WTC11 (cell line): ENCODE measurements around the gene NCMAP. TPM values are rescaled to one million over a fixed set of nuclear protein-coding genes. Genes with fewer than 3 reads are reported as not detected.

Experiments used
- ATAC-seq: fragments of 200-7000 bp; cut with Tn5 transposase; 2 replicates; pipeline ENCODE4 v1.10.0; 2021; ENCODE audit warnings: mild to moderate bottlenecking, moderate library complexity
- CTCF ChIA-PET: fragments of 300-600 bp; sonication (Branson Sonifier 250); formaldehyde crosslinking; loops from one replicate; lab custom pipeline; 2021; ENCODE audit warnings: antibody characterized with exemption; lab: Charles Lee
- POLR2A ChIA-PET: fragments of 350-600 bp; sonication (Branson Sonifier 250); formaldehyde crosslinking; loops from one replicate; lab custom pipeline; 2021; ENCODE audit warnings: antibody characterized with exemption; lab: Charles Lee
- DNase-seq: peaks from one replicate; pipeline ENCODE4 v3.0.0; 2021; ENCODE audit warnings: low spot score
- H3K27ac Mint-ChIP-seq: 2 replicates; pipeline ENCODE4 v1.8.0; 2021; ENCODE audit warnings: mixed read lengths
- H3K27me3 Mint-ChIP-seq: 2 replicates; pipeline ENCODE4 v1.8.0; 2021; ENCODE audit warnings: low read depth, mild to moderate bottlenecking, moderate library complexity, mixed read lengths
- H3K36me3 Mint-ChIP-seq: 2 replicates; pipeline ENCODE4 v1.8.0; 2021; ENCODE audit warnings: mixed read lengths
- H3K4me1 Mint-ChIP-seq: 2 replicates; pipeline ENCODE4 v1.8.0; 2022; ENCODE audit warnings: mixed read lengths
- H3K4me3 Mint-ChIP-seq: 2 replicates; pipeline ENCODE4 v1.8.0; 2021; ENCODE audit warnings: mild to moderate bottlenecking, moderate library complexity, mixed read lengths
- H3K9me3 Mint-ChIP-seq: 2 replicates; pipeline ENCODE4 v1.8.0; 2021; ENCODE audit warnings: mixed read lengths
- ATF1 ChIP-seq: sonication (generic); formaldehyde crosslinking; IDR thresholded peaks from 2 replicates; pipeline ENCODE4 v1.8.1; 2023; ENCODE audit warnings: mild to moderate bottlenecking, moderate library complexity, missing genetic modification reagents
- ELF4 ChIP-seq: sonication (generic); formaldehyde crosslinking; IDR thresholded peaks from 2 replicates; pipeline ENCODE4 v1.8.1; 2022; ENCODE audit warnings: low read depth, mild to moderate bottlenecking, moderate library complexity, missing genetic modification reagents
- IRF2 ChIP-seq: sonication (generic); formaldehyde crosslinking; IDR thresholded peaks from 2 replicates; pipeline ENCODE4 v1.8.0; 2022; ENCODE audit warnings: low read depth, missing genetic modification reagents, borderline replicate concordance
- JAZF1 ChIP-seq: fragments of 250-450 bp; sonication (Bioruptor Pico); IDR thresholded peaks from 2 replicates; pipeline ENCODE4 v1.9.0; 2021; ENCODE audit warnings: moderate library complexity, mild to moderate bottlenecking, inconsistent platforms
- SP1 ChIP-seq: sonication (generic); formaldehyde crosslinking; conservative IDR thresholded peaks from 2 replicates; pipeline ENCODE4 v1.8.1; 2022; ENCODE audit warnings: missing genetic modification reagents
- TCF7 ChIP-seq: sonication (generic); formaldehyde crosslinking; IDR thresholded peaks from 2 replicates; pipeline ENCODE4 v1.8.0; 2022; ENCODE audit warnings: mild to moderate bottlenecking, low read depth, missing genetic modification reagents, moderate library complexity
- TEAD1 ChIP-seq: sonication (generic); formaldehyde crosslinking; IDR thresholded peaks from 2 replicates; pipeline ENCODE4 v1.8.0; 2022; ENCODE audit warnings: mild to moderate bottlenecking, missing genetic modification reagents
- TEAD4 ChIP-seq: sonication (generic); formaldehyde crosslinking; IDR thresholded peaks from 2 replicates; pipeline ENCODE4 v1.8.0; 2022; ENCODE audit warnings: mild to moderate bottlenecking, missing genetic modification reagents
- ZNF317 ChIP-seq: sonication (generic); formaldehyde crosslinking; IDR thresholded peaks from 2 replicates; pipeline ENCODE4 v1.8.1; 2023; ENCODE audit warnings: low read depth, mild to moderate bottlenecking, moderate library complexity, missing genetic modification reagents, borderline replicate concordance
- ZNF396 ChIP-seq: fragments of 250-450 bp; sonication (Bioruptor Pico); IDR thresholded peaks from 2 replicates; pipeline ENCODE4 v1.8.0; 2021; ENCODE audit warnings: mild to moderate bottlenecking, moderate library complexity, borderline replicate concordance
- total RNA-seq: library from RNA; stranded (reverse); gene quantifications from 3 replicates; pipeline ENCODE4 v1.2.3, GENCODE V29; 2021
- TF ChIP-seq, protein P1 (sequence below): fragments of 200-600 bp; IDR thresholded peaks from 2 replicates; pipeline ENCODE4 v1.8.0; 2022; ENCODE audit warnings: antibody characterized with exemption
- TF ChIP-seq, protein P2 (sequence below): sonication (generic); formaldehyde crosslinking; IDR thresholded peaks from 2 replicates; pipeline ENCODE4 v1.8.1; 2022; ENCODE audit warnings: mild to moderate bottlenecking, missing genetic modification reagents, moderate library complexity, borderline replicate concordance
- TF ChIP-seq, protein P3 (sequence below): fragments of 250-450 bp; sonication (Bioruptor Pico); IDR thresholded peaks from 2 replicates; pipeline ENCODE4 v2.1.2; 2022; ENCODE audit warnings: mild to moderate bottlenecking, moderate library complexity
- TF ChIP-seq, protein P4 (sequence below): sonication (generic); formaldehyde crosslinking; IDR thresholded peaks from 2 replicates; pipeline ENCODE4 v1.8.0; 2023; ENCODE audit warnings: missing genetic modification reagents, mild to moderate bottlenecking, borderline replicate concordance

NCMAP gene
- total RNA-seq, 1 experiment from 2014 or later: 0.26 TPM

DNA sequence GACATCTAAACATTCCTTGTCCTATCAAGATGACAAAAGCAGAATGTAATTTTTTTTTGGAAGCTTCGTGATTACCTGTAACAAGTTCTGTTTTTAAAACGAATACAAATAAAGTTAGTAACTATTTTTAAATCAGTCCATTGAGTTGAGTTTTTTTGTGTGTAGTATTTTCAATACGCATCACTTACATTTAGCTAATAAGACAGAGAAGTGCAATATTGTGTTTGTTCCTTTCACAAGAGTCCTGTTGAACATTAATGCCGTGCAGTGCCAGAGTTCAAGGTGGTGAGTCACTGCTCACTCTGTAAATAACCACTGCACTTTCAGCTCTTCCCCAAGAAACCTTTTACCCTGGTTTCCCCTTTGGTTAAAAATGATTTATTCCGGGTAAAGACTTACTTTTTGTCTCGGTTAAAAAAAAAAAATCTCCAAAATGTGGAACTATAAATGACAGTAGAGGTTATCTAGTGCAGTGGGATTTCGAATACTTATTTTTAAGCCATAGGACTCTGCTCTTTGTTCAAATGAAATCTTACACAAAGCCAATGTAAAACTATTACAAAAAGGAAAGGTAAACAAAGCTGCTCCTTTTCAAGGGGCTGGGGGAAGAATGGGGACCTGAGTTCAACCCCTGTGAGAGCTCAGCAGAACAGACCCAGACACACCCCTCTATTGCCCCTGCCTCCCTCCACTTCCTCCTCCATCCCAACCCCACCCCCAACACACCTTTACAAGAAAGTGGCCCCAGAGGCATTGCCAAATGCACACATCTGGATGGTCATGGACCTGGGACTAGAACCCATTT is 14.8 kb upstream of the NCMAP start:
- Mint-ChIP-seq H3K36me3 (no peaks in the 10 kb centered on the region; the same call in 1 of the 2 replicates), H3K9me3 (no peaks in the 10 kb centered on the region), H3K27me3 (no peaks in the 10 kb centered on the region), H3K4me1 (peaks cover 34% of the 10 kb centered on the region), H3K27ac (peak overlapping the region; percentile 57), H3K4me3 (no peak overlapping the region)
- ChIA-PET POLR2A (interaction anchor here (1.2 kb wide), 1 partner anchor 101 kb away, joined by 4 read pairs; no protein-coding TSS in a partner anchor), CTCF (interaction anchor here (0.6 to 3.3 kb wide), 35 partner anchors 9 to 370 kb away, joined by 3 to 40 read pairs (median 4); partner anchors contain the start of genes NCMAP, NIPAL3, RCAN3 and STPG1)
- TF ChIP-seq ATF1: no peak
- TF ChIP-seq SP1 (CRISPR knock-in tag): no peak
- TF ChIP-seq ZNF396 (CRISPR knock-in tag): no peak
- TF ChIP-seq, protein P1, sequence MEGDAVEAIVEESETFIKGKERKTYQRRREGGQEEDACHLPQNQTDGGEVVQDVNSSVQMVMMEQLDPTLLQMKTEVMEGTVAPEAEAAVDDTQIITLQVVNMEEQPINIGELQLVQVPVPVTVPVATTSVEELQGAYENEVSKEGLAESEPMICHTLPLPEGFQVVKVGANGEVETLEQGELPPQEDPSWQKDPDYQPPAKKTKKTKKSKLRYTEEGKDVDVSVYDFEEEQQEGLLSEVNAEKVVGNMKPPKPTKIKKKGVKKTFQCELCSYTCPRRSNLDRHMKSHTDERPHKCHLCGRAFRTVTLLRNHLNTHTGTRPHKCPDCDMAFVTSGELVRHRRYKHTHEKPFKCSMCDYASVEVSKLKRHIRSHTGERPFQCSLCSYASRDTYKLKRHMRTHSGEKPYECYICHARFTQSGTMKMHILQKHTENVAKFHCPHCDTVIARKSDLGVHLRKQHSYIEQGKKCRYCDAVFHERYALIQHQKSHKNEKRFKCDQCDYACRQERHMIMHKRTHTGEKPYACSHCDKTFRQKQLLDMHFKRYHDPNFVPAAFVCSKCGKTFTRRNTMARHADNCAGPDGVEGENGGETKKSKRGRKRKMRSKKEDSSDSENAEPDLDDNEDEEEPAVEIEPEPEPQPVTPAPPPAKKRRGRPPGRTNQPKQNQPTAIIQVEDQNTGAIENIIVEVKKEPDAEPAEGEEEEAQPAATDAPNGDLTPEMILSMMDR: no peak
- no peak for TF ChIP-seq TCF7 (CRISPR knock-in tag)
- TF ChIP-seq, protein P2, sequence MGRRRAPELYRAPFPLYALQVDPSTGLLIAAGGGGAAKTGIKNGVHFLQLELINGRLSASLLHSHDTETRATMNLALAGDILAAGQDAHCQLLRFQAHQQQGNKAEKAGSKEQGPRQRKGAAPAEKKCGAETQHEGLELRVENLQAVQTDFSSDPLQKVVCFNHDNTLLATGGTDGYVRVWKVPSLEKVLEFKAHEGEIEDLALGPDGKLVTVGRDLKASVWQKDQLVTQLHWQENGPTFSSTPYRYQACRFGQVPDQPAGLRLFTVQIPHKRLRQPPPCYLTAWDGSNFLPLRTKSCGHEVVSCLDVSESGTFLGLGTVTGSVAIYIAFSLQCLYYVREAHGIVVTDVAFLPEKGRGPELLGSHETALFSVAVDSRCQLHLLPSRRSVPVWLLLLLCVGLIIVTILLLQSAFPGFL (CRISPR knock-in tag): no peak
- no peak for TF ChIP-seq JAZF1
- ATAC-seq (peak; percentile 69), DNase-seq (no peak)

DNA sequence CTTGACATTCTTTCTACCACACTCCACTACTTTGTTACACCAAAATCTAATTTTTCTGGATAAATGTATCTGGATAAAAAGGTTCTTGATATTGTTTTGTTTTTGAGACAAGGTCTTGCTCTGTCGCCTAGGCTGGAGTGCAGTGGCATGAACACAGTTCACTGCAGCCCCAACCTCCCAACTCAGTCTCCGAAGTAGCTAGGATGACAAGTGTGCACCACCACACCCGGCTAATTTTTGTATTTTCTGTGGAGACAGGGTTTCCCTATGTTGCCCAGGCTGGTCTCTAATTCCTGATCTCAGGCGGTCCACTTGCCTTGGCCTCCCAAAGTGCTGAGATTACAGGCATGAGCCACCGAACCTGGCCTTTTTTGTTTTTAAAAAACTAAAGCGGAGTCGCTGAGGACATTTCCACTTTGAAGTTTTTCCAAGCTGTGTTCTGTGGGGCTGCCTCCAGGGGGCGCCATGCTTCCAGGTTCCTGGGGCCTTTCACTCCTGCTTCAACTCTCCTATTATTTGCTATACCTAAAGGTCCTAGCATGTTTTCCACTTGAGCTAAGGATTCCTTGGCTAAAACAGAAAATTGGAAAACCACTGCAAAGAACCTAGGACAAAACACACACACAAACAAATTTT is 14.1 kb upstream of the NCMAP start:
- peak; percentile 57 for DNase-seq
- H3K9me3 Mint-ChIP-seq: no peaks in the 10 kb centered on the region

DNA sequence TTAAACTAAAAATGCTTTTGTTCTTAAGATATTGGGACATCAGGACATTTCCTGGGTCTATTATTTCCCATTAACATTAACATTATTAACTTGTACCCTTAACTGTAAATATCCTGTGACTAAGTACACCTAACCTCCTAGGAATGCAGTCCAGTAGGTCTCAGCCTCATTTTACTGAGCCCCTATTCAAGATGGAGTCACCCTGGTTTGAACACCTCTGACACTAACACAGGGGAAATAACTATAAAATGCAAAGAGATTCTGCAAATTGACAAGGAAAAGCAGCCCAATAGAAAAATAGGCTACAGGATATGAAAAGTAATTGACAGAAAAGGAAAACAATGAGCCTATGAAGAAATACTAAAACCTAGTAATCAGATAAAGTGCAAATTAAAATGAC is 11.6 kb upstream of the NCMAP start:
- Mint-ChIP-seq H3K27ac (no peak overlapping the region), H3K4me3 (no peak overlapping the region), H3K9me3 (no peaks in the 10 kb centered on the region), H3K4me1 (peaks cover 25% of the 10 kb centered on the region), H3K27me3 (no peaks in the 10 kb centered on the region), H3K36me3 (no peaks in the 10 kb centered on the region)
- CTCF ChIA-PET: interaction anchor here (0.8 kb wide), 1 partner anchor 128 kb away, joined by 3 read pairs; the partner anchor contains the start of gene NIPAL3
- ATAC-seq (no peak), DNase-seq (no peak)
- POLR2A ChIA-PET: no interaction called here
- TF ChIP-seq, protein P3, sequence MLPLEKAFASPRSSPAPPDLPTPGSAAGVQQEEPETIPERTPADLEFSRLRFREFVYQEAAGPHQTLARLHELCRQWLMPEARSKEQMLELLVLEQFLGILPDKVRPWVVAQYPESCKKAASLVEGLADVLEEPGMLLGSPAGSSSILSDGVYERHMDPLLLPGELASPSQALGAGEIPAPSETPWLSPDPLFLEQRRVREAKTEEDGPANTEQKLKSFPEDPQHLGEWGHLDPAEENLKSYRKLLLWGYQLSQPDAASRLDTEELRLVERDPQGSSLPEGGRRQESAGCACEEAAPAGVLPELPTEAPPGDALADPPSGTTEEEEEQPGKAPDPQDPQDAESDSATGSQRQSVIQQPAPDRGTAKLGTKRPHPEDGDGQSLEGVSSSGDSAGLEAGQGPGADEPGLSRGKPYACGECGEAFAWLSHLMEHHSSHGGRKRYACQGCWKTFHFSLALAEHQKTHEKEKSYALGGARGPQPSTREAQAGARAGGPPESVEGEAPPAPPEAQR (CRISPR knock-in tag): no peak
- TF ChIP-seq SP1 (CRISPR knock-in tag) (no peak), IRF2 (CRISPR knock-in tag) (no peak), TEAD4 (CRISPR knock-in tag) (no peak), TEAD1 (CRISPR knock-in tag) (no peak), ELF4 (CRISPR knock-in tag) (no peak)
- TF ChIP-seq, protein P2 (CRISPR knock-in tag): no peak
- TF ChIP-seq, protein P4, sequence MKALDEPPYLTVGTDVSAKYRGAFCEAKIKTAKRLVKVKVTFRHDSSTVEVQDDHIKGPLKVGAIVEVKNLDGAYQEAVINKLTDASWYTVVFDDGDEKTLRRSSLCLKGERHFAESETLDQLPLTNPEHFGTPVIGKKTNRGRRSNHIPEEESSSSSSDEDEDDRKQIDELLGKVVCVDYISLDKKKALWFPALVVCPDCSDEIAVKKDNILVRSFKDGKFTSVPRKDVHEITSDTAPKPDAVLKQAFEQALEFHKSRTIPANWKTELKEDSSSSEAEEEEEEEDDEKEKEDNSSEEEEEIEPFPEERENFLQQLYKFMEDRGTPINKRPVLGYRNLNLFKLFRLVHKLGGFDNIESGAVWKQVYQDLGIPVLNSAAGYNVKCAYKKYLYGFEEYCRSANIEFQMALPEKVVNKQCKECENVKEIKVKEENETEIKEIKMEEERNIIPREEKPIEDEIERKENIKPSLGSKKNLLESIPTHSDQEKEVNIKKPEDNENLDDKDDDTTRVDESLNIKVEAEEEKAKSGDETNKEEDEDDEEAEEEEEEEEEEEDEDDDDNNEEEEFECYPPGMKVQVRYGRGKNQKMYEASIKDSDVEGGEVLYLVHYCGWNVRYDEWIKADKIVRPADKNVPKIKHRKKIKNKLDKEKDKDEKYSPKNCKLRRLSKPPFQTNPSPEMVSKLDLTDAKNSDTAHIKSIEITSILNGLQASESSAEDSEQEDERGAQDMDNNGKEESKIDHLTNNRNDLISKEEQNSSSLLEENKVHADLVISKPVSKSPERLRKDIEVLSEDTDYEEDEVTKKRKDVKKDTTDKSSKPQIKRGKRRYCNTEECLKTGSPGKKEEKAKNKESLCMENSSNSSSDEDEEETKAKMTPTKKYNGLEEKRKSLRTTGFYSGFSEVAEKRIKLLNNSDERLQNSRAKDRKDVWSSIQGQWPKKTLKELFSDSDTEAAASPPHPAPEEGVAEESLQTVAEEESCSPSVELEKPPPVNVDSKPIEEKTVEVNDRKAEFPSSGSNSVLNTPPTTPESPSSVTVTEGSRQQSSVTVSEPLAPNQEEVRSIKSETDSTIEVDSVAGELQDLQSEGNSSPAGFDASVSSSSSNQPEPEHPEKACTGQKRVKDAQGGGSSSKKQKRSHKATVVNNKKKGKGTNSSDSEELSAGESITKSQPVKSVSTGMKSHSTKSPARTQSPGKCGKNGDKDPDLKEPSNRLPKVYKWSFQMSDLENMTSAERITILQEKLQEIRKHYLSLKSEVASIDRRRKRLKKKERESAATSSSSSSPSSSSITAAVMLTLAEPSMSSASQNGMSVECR: no peak

More for the DNA sequence above, 14.1 kb upstream of the NCMAP start:
- Mint-ChIP-seq H3K27ac (peak overlapping the region; percentile 57; the same call in 1 of the 2 replicates), H3K27me3 (no peaks in the 10 kb centered on the region), H3K36me3 (no peaks in the 10 kb centered on the region; the same call in 1 of the 2 replicates), H3K4me3 (no peak overlapping the region), H3K4me1 (peaks cover 26% of the 10 kb centered on the region)
- ChIA-PET CTCF (interaction anchor here (0.6 to 3.3 kb wide), 37 partner anchors 9 to 371 kb away, joined by 3 to 40 read pairs (median 4); partner anchors contain the start of genes NCMAP, NIPAL3, RCAN3 and STPG1), POLR2A (interaction anchor here (1.2 kb wide), 1 partner anchor 100 kb away, joined by 4 read pairs; no protein-coding TSS in a partner anchor)
- no peak for ATAC-seq
- TF ChIP-seq, protein P1: peak; percentile 92
- no peak for TF ChIP-seq ZNF317
